HepG2 (cell line): Measurements from ENCODE around the gene PNLDC1. TPM values are rescaled to one million over a fixed set of nuclear protein-coding genes. Genes with fewer than 3 reads are reported as not detected.

Experiments used
- DNMT1 ChIP-seq: sonication (generic); formaldehyde crosslinking; IDR thresholded peaks from 2 replicates; pipeline ENCODE4 v1.5.1; 2020; ENCODE audit warnings: mild to moderate bottlenecking, missing genetic modification reagents
- FOXK2 ChIP-seq: fragments of 450-650 bp; IDR thresholded peaks from 2 replicates; pipeline ENCODE4 v1.6.1; 2016
- JDP2 ChIP-seq: sonication (generic); formaldehyde crosslinking; IDR thresholded peaks from 2 replicates; pipeline ENCODE4 v1.8.1; 2022; ENCODE audit warnings: missing genetic modification reagents, borderline replicate concordance
- KLF16 ChIP-seq, 2 experiments: sonication (generic) in 1 of 2; formaldehyde crosslinking in 1 of 2; IDR thresholded peaks; 2 replicates each; pipeline versions ENCODE4 v1.6.1 to v1.8.0; 2016 to 2023; ENCODE audit warnings: missing genetic modification reagents in 2 of 2, missing compliant biosample characterization in 1 of 2
- MAF1 ChIP-seq: sonication (generic); formaldehyde crosslinking; IDR thresholded peaks from 2 replicates; pipeline ENCODE4 v1.5.0; 2020; ENCODE audit warnings: missing genetic modification reagents, borderline replicate concordance
- MBD4 ChIP-seq: IDR thresholded peaks from 2 replicates; pipeline ENCODE4 v1.6.1; 2012; ENCODE audit warnings: low read length, inconsistent platforms, borderline replicate concordance
- REST ChIP-seq, 2 experiments: IDR thresholded peaks; 2 replicates each; pipeline ENCODE4 v1.6.1; 2011 to 2012; ENCODE audit warnings: low read length in 2 of 2, borderline replicate concordance in 1 of 2, low read depth in 1 of 2, mild to moderate bottlenecking in 1 of 2, moderate library complexity in 1 of 2
- SUZ12 ChIP-seq: fragments of 150-350 bp; IDR thresholded peaks from 2 replicates; pipeline ENCODE4 v1.6.1; 2014; ENCODE audit warnings: low read depth, low read length
- ZNF367 ChIP-seq: sonication (generic); formaldehyde crosslinking; IDR thresholded peaks from 2 replicates; pipeline ENCODE4 v1.4.0; 2020; ENCODE audit warnings: missing genetic modification reagents, borderline replicate concordance
- ZNF605 ChIP-seq: sonication (generic); formaldehyde crosslinking; IDR thresholded peaks from 2 replicates; pipeline ENCODE4 v1.8.0; 2022; ENCODE audit warnings: mild to moderate bottlenecking, missing genetic modification reagents
- ZNF614 ChIP-seq: IDR thresholded peaks from 2 replicates; pipeline ENCODE4 v1.6.1; 2018; ENCODE audit warnings: missing biosample characterization, missing genetic modification reagents, inconsistent platforms, borderline replicate concordance
- ZNF747 ChIP-seq: sonication (generic); formaldehyde crosslinking; IDR thresholded peaks from 2 replicates; pipeline ENCODE4 v1.8.1; 2023; ENCODE audit warnings: missing genetic modification reagents, mild to moderate bottlenecking, borderline replicate concordance
- ZSCAN30 ChIP-seq: sonication (generic); formaldehyde crosslinking; IDR thresholded peaks from 2 replicates; pipeline ENCODE4 v1.5.0; 2020; ENCODE audit warnings: mild to moderate bottlenecking, missing genetic modification reagents
- polyA plus RNA-seq, 8 experiments: library from polyadenylated mRNA; depleted of rRNA in 3 of 8; stranded (reverse) in 7 of 8; unstranded in 1 of 8; fragments of >200 nt; fragmentation: Illumina TruSeq in 4 of 8; extraction: Trizol in 4 of 8; gene quantifications; 2 replicates each; pipeline versions ENCODE4 v1.2.1 to v1.2.3, GENCODE V29; 2011 to 2016; ENCODE audit warnings: low read depth in 4 of 8, missing spikeins in 1 of 8, mixed read lengths in 1 of 8; ENCODE audit not compliant: insufficient read depth in 1 of 8
- total RNA-seq, 5 experiments: library from RNA; depleted of rRNA; stranded (reverse); fragments of >200 nt; fragmentation: Illumina TruSeq; extraction: Trizol; gene quantifications; 2 replicates each; pipeline ENCODE4 v1.2.3, GENCODE V29; 2016; ENCODE audit warnings: low read depth in 1 of 5
- TF ChIP-seq, protein P1 (sequence below): sonication (generic); formaldehyde crosslinking; IDR thresholded peaks from 2 replicates; pipeline ENCODE4 v1.4.0; 2020; ENCODE audit warnings: missing genetic modification reagents, mild to moderate bottlenecking, borderline replicate concordance
- TF ChIP-seq, protein P2 (sequence below): sonication (generic); formaldehyde crosslinking; conservative IDR thresholded peaks from 2 replicates; pipeline ENCODE4 v1.4.0; 2020; ENCODE audit warnings: missing genetic modification reagents

Gene PNLDC1
- total and polyA plus RNA-seq, 2 of the 13 experiments (the other 11 are each of a cell fraction or from before 2014, with no cell fraction given) = not detected

- TF ChIP-seq REST (IDR thresholded peaks at IDR 0.05; ENCODE audit: borderline replicate concordance in 1 of 2, low read depth in 1 of 2, low read length in 2 of 2) = peak; percentile 35 to 78
- no peak for TF ChIP-seq SUZ12
- TF ChIP-seq ZNF605 = peak; percentile 81
- TF ChIP-seq ZNF747 (CRISPR knock-in tag) = peak; percentile 91
- TF ChIP-seq, protein P1, sequence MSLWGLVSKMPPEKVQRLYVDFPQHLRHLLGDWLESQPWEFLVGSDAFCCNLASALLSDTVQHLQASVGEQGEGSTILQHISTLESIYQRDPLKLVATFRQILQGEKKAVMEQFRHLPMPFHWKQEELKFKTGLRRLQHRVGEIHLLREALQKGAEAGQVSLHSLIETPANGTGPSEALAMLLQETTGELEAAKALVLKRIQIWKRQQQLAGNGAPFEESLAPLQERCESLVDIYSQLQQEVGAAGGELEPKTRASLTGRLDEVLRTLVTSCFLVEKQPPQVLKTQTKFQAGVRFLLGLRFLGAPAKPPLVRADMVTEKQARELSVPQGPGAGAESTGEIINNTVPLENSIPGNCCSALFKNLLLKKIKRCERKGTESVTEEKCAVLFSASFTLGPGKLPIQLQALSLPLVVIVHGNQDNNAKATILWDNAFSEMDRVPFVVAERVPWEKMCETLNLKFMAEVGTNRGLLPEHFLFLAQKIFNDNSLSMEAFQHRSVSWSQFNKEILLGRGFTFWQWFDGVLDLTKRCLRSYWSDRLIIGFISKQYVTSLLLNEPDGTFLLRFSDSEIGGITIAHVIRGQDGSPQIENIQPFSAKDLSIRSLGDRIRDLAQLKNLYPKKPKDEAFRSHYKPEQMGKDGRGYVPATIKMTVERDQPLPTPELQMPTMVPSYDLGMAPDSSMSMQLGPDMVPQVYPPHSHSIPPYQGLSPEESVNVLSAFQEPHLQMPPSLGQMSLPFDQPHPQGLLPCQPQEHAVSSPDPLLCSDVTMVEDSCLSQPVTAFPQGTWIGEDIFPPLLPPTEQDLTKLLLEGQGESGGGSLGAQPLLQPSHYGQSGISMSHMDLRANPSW = peak; percentile 66; the same call in 1 of the 2 replicates
- no peak for TF ChIP-seq DNMT1 (CRISPR knock-in tag)
- TF ChIP-seq JDP2 (CRISPR knock-in tag) = no peak
- TF ChIP-seq MAF1 = peak; percentile 58
- TF ChIP-seq MBD4 = no peak
- TF ChIP-seq KLF16 (CRISPR knock-in tag; IDR thresholded peaks at IDR 0.05) = peak in 1 of 2 experiments; percentile 91; a peak in 3 of 4 replicates
- peak; percentile 92 for TF ChIP-seq ZNF367
- TF ChIP-seq FOXK2 = no peak
- no peak for TF ChIP-seq ZSCAN30 (CRISPR knock-in tag)
- peak; percentile 14; the same call in 1 of the 2 replicates for TF ChIP-seq ZNF614
- TF ChIP-seq, protein P2, sequence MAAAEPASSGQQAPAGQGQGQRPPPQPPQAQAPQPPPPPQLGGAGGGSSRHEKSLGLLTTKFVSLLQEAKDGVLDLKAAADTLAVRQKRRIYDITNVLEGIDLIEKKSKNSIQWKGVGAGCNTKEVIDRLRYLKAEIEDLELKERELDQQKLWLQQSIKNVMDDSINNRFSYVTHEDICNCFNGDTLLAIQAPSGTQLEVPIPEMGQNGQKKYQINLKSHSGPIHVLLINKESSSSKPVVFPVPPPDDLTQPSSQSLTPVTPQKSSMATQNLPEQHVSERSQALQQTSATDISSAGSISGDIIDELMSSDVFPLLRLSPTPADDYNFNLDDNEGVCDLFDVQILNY (CRISPR knock-in tag) = peak; percentile 52
These were observed 38.0 kb upstream of the PNLDC1 start, which contains the start of gene ACAT2 (continued) for GRCh38 chr6:159761873-159762680.
